NCI-H187 (cell line): Measurements from ENCODE around the gene CPT1C.

Experiments
- DNase-seq, 2 experiments: peaks; one replicate each; lab custom pipeline; 2025; lab: John Stamatoyannopoulos, UW

The CPT1C gene

GRCh38 chr19:49690656-49691242 lies at the start of gene CPT1C:
Gene CPT1C (plus strand): TSS chr19:49691116. CDS start chr19:49692253, 1,137 bp downstream.
- peak; percentile 86 to 94 for DNase-seq

GRCh38 chr19:49641688-49642491 lies 49.0 kb upstream of the CPT1C start, which contains the start of gene SCAF1:
Gene SCAF1 (plus strand): TSS chr19:49642209. CDS start chr19:49645027, 2,818 bp downstream.
- peak; percentile 99 for DNase-seq

DNA sequence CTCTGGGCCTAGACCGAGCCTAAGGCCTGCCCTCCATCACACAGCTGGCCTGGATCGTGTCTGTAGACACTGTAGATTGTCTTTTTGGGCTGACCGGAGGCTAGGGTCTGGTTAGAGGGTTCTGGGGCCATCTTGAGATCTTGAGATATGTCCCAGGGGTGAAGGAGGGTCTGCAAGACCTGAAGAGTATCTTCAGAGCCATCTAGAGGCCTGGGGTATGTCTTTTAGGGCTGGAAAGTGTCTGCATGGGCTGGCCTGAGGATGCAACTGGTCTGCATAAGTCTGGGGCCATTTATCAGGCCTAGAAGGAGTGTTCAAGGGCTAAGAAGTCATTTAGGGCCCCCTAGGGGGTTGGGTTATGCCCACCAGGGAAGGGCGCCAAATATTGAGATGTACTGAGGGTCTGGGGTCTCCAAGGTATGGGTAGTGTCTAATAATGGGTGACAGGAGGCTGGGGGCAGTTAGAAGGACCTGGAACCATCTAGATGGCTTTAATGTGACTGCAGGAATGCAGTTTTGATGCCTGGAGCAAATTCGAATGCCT lies 48.4 kb upstream of the CPT1C start:
- no peak for DNase-seq

- DNase-seq = no peak
Observed at GRCh38 chr19:49643466-49643865, 47.5 kb upstream of the CPT1C start.

DNA sequence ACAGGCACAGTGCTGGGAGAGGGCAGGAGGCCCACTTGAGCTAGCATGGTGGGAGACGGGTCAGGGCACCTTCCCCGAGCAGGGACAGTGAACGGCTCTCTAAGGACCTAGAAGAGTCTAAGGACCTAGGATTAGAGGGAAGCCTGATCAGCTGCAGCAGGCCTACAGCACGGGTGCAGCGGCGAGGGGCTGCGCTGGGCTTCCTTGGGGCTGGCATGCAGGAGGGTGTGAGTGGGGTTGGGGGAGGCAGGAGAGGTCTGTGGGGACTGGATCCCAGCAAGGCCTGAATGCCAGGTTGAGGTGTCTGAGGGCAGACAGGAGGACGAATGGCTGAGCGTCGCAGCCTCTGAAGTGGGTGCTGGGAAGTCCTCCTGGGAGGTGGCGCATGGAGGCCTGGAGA lies 45.3 kb upstream of the CPT1C start:
- no peak for DNase-seq

DNA sequence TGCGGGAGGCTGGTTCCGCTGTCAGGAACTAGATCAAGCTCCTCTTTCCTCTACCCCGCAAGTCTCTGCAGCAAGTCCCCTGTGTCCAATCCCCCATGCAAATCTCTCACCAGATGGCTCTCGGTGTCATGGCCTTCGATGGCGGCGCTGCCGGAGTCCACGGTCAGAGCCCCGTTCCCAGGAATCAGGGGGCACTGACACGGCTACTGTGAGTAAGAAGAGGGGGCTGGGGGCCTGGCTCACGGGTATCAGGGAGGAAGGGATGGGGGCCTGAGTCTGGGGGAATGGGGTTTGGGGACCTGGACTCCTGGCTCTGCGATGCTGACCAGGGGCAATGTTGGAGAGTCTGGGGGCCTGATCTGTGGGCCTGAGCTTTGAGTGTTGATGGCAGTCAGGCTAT lies 44.9 kb upstream of the CPT1C start:
- no peak for DNase-seq

DNA sequence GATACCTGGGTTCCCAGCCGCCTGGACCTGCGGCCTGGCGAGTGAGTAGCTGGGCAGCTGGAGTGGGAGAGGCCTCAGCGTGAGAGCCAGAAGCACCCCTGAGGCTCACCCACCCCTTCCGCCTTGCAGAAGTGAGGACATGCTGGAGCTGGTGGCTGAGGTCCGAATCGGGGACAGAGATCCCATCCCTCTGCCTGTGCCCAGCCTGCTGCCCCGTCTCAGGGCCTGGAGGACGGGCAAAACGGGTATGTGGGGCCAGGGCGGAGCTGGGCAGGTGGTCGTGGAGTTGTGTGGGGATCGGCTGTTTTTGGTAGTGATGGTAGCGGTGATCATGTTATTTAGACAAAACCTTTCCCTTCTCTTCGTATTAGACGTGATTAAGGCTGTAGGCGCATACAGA lies 44.3 kb upstream of the CPT1C start:
- DNase-seq = no peak

DNA sequence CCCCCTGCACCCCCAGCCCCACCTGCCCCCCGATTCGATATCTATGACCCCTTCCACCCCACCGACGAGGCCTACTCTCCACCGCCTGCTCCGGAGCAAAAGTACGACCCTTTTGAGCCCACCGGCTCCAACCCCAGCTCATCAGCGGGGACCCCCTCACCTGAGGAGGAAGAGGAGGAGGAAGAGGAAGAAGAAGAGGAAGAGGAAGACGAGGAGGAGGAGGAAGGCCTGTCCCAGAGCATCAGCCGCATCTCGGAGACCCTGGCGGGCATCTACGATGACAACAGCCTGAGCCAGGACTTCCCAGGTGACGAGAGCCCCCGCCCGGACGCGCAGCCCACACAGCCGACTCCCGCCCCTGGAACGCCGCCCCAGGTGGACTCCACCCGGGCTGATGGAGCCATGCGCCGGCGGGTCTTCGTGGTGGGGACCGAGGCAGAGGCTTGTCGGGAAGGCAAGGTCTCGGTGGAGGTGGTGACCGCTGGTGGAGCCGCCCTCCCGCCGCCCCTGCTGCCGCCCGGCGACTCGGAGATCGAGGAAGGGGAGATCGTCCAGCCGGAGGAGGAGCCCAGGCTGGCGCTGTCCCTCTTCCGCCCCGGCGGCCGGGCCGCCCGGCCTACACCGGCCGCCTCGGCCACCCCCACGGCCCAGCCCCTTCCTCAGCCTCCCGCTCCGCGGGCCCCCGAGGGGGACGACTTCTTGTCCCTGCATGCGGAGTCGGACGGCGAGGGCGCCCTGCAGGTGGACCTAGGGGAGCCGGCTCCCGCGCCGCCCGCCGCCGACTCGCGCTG lies 39.7 kb upstream of the CPT1C start:
- no peak for DNase-seq

DNA sequence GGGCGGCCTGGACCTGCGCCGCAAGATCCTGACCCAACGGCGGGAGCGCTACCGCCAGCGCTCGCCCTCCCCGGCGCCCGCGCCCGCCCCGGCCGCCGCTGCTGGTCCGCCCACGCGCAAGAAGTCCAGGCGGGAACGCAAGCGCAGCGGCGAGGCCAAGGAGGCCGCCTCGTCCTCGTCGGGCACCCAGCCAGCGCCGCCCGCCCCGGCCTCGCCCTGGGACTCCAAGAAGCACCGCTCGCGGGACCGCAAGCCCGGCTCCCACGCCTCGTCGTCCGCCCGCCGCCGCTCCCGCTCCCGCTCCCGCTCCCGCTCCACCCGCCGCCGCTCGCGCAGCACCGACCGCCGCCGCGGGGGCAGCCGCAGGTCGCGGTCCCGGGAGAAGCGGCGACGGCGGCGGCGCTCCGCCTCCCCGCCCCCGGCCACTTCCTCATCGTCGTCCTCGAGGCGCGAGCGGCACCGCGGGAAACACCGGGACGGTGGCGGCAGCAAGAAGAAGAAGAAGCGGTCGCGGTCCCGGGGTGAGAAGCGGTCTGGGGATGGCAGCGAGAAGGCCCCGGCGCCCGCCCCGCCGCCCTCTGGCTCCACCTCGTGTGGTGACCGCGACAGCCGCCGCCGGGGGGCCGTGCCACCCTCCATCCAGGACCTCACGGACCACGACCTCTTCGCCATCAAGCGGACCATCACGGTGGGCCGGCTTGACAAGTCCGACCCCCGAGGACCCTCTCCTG lies 38.9 kb upstream of the CPT1C start:
- no peak for DNase-seq

DNA sequence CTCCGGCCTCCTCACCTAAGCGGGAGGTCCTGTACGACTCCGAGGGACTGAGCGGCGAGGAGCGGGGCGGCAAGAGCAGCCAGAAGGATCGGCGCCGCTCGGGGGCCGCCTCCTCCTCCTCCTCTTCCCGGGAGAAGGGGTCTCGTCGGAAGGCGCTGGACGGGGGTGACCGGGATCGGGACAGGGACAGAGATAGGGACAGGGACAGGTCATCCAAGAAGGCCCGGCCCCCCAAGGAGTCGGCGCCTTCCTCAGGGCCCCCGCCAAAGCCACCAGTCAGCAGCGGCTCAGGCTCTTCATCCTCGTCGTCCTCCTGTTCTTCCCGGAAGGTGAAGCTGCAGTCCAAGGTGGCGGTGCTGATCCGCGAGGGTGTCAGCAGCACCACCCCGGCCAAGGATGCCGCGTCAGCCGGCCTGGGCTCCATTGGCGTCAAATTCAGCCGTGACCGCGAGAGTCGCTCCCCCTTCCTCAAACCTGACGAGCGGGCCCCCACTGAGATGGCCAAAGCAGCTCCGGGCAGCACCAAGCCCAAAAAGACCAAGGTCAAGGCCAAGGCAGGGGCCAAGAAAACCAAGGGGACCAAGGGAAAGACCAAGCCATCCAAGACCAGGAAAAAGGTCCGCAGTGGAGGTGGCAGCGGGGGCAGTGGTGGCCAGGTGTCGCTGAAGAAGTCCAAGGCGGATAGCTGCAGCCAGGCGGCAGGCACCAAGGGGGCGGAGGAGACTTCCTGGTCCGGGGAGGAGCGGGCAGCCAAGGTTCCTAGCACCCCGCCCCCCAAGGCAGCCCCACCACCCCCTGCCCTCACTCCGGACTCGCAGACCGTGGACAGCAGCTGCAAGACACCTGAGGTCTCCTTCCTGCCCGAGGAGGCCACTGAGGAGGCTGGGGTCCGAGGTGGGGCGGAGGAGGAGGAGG lies 38.1 kb upstream of the CPT1C start:
- no peak for DNase-seq

DNA sequence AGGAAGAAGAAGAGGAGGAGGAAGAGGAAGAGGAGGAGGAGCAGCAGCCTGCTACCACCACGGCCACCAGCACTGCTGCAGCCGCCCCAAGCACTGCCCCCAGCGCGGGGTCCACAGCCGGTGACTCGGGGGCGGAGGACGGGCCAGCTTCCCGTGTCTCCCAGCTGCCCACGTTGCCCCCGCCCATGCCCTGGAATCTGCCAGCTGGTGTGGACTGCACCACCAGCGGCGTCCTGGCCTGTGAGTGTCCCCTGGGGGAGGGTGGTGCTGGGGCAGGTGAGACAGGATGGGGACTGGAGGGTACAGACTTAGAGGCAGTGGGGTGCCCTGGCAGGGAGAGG lies 37.5 kb upstream of the CPT1C start:
- no peak for DNase-seq

GRCh38 chr19:49654581-49654980 lies 36.3 kb upstream of the CPT1C start:
- no peak for DNase-seq

DNA sequence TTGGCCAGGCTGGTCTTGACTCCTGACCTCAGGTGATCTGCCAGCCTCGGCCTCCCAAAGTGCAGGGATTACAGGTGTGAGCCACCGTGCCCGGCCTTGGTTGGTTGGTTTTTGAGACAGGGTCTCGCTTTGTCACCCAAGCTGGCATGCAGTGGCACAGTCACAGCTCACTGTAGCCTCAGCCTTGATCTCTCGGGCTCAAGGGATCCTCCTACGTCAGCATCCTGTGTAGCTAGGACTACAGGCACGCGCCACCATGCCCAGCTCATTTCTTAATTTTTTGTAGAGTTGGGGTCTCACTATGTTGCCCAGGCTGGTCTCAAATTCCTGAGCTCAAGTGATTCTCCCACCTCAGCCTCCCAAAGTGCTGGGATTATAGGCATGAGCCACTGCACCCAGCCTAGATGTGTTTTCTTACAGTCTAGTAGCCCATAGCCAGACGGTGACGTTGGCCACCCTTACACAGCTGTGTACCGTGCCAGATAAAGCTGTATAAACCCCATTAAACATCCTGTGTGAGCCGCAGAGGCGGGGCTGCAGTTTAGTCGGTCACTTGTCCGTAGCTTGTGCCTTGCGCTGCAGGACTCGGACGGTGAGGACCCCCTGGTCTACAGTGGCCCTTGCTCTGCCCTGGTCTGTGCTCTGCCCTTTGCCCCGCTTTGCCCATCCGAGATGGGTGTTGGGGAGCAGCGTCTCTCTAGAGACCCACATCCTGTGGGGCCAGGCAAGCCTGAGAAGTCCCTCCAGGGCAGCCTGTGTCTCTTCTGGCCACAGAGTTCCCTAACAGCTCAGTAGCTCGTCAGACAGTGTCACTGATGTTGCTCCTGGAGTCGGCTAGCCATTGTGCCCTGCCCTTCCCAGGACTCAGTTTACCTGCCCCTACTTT lies 35.1 kb upstream of the CPT1C start:
- no peak for DNase-seq

- DNase-seq = no peak
Observed at GRCh38 chr19:49656456-49657109, 34.3 kb upstream of the CPT1C start.

- no peak for DNase-seq
Observed at GRCh38 chr19:49657493-49658138, 33.3 kb upstream of the CPT1C start.

DNA sequence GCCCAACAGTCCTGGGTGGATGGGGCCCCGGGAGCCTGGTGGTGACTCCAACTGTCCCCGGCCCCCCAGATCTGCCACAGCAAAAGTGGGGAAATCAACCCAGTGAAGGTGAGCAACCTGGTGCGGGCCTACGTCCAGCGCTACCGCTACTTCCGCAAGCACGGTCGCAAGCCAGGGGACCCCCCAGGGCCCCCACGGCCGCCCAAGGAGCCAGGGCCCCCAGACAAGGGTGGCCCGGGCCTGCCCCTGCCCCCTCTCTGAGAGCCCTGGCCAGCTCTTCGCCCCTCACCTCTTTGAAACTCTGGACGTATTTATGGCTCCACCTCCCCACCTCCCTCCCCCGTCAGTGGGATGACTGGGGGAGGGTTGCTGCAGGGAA lies 32.8 kb upstream of the CPT1C start:
- no peak for DNase-seq

DNA sequence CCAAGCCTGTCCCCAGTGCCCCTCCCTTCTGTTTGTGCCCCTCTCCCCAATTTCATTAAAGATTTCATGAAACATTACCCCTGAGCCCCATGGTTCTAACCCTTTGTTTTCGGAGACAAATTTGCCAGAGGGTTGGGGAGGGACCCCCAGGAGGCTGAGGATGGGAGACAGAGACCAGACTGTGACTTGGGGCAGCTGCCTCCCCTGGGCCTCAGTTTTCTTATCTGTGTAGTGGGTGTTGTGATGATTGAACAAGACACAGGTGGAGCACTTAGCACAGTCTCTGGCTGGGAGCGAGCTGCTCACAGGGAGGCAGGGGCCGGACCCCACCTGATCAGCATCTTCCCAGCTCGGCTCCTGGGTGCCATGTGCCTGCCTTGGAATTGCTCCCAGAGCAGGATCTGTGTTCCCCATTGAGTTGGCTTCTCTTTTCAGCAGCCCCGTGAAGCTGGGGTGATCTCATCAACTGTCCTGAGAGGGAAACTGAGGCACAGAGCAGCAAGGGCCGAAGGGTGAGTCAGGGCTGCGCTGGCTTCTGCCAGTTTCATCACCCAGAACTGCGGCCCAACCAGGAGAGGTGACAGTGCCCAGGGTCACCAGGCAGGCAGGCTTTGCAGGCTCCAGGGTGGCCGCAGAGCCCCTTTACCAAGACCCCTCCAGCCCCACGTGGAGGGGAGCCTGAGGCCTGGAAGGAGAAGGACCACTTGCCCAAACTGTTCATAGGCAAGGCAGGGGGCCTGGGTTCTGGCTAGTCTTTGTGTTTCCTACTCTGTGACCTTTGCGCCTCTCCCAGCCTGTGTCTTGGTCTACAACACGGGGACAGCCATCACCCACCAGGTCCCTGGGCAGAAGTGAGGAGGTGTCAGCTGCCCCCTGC lies 32.1 kb upstream of the CPT1C start:
- no peak for DNase-seq
